GM18526 (cell line): ENCODE data around the gene CHRNA9.

Experiments used
- POLR2A ChIP-seq: IDR thresholded peaks from 3 replicates; pipeline ENCODE4 v1.6.1; 2011; ENCODE audit not compliant: insufficient read length; ENCODE audit errors: extremely low read depth

The CHRNA9 gene

DNA sequence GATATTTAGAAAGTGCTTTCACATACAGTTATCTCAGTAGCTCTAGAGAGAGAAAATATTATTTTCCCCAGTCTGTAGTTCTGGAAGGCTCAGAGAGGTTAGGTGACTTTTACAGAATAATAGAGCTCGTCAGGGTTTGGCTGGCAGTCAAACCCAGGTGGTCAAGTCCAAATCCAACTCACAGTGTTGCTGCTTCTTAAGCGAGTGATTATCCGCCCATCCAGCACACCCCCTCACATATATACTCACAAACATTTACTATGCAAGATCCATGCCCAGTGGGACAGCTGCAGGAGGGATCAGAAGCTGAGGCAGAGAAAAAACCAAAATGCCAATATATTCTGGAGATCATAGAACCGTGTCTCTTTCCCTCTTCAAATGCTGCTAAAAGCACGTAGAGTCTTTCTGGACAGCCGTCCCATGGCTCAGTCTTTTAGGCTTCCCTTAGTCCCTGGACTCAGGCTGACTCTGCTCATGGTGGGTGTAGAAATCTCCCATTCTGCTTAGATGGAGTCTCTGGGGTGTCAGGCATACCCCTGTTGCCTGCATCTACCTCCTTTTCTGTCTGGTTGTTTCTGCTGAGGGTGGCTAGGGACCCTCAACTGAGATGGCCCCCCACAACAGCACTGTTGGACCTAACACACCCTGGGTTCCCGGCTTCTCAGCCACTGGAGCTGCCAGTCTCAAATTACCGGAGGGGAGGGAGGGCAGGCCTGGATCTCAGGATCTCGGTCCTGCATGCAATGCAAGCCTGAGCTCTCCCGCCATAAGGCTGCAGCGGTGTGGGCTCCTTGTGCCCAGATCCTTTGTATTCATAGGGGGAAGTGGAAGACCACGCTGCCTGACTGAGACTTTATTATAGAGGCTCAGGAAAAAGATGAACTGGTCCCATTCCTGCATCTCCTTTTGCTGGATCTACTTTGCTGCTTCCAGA lies at the start of gene CHRNA9:
Gene CHRNA9 (plus strand): TSS at position 743 of the 934 bp plus-strand sequence. CDS start 135 bp downstream, at position 878.
- no peak for TF ChIP-seq POLR2A

DNA sequence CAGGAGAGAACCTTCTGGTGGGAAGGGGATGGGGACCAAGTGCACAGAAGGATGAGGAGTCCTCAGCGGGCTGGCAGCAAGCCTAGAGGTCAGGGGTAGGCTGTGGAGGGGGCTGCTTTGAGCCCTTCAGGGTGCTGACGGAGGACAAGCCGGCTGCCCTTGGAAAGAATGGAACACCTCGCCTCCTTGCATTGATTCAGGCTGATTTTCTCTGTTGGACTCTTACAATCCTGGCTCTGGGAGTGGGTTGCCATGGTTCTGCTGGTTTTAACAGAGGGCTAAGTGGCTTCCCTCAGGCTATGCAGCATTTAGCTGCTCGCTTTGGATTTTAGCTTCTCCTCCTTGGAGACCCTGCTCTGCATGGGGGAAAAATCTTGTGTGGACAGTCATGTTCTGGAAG lies 49.4 kb upstream of the CHRNA9 start:
- no peak for TF ChIP-seq POLR2A

DNA sequence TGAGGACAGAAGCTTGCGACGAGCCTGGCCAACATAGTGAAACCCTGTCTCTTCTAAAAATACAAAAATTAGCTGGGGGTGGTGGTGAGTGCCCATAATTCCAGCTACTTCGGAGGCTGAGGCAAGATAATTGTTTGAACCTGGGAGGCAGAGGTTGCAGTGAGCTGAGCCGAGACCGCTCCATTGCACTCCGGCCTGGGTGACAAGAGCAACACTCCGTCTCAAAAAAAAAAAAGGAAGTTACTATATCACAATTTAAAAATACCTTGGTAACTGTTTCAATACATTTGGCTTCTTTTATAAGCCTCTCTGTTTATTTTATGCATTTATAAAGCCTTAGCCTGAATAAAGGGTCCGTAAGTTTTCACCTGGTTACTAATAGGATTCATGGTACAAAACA lies 46.6 kb upstream of the CHRNA9 start:
- TF ChIP-seq POLR2A: no peak

GRCh38 chr4:40289366-40290188 lies 45.6 kb upstream of the CHRNA9 start:
- TF ChIP-seq POLR2A: no peak

DNA sequence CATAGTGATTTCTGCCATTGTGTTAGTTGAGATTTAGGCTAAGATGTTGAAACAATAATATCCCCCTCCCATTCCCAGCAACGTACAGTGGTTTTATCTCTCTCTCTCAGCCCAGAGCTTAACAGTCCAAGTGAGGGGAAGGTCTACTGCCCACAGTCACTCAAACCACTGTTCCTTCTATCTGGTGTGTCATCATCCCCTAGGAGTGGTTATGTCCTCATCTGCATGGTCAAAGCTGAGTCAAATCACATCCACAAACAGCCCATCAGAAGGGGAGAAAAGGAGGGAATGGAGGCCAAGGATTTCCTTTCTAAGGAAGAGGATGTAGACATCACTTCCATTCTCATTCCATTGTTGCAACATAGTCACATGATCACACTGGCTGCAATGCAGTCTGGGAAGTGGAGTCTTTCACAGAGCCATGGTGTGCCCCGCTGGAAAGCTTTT lies 42.8 kb upstream of the CHRNA9 start:
- no peak for TF ChIP-seq POLR2A

- TF ChIP-seq POLR2A: no peak
Measured at GRCh38 chr4:40294339-40294738, 40.8 kb upstream of the CHRNA9 start.

GRCh38 chr4:40295572-40295971 lies 39.6 kb upstream of the CHRNA9 start:
- no peak for TF ChIP-seq POLR2A

- TF ChIP-seq POLR2A: no peak
Measured at GRCh38 chr4:40299126-40299525, 36.0 kb upstream of the CHRNA9 start.

DNA sequence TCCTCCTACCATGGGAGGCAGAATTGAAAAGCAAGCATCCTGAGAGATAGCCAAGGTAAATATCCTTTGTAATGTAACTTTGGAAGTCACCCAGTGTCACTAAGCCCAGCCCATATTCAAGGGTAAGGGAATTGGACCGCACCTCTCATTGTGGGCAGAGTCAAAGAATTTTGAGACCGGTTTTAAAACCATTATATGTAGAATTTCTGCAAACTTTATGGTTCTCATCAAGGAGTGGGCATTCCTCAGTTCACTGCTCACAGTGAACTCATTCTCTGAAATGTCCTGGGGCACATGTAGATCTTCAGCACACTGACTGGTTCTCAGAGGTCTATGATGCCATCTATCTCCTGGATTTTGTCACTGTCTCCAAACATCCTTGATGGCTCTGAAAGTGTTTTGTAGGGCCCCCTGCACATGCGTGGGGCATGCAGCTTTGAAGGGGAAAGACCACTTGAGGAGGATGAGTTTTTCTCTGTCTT lies 35.3 kb upstream of the CHRNA9 start:
- no peak for TF ChIP-seq POLR2A

- no peak for TF ChIP-seq POLR2A
Measured at GRCh38 chr4:40300371-40301162, 34.6 kb upstream of the CHRNA9 start.

DNA sequence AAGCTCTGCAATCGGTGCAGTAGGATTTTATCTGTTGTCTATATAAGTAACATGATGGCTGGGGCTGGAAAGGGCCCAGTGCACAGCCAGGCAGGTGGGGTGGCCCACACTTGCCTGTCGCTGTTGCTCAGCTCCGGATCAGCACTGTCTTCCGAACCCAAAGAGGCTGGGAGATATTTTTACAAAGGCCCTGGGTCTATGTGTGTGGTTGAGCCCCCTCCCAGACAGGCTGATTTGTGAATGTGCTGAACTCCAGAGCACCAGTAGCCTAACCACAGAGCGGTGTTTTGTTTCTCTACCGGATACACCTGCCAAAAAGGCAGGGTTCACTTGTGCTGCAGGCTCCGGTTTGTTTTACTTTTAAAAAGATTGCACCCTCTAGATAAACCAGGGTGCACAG lies 33.5 kb upstream of the CHRNA9 start:
- TF ChIP-seq POLR2A: no peak

- no peak for TF ChIP-seq POLR2A
Measured at GRCh38 chr4:40303751-40304150, 31.4 kb upstream of the CHRNA9 start.

DNA sequence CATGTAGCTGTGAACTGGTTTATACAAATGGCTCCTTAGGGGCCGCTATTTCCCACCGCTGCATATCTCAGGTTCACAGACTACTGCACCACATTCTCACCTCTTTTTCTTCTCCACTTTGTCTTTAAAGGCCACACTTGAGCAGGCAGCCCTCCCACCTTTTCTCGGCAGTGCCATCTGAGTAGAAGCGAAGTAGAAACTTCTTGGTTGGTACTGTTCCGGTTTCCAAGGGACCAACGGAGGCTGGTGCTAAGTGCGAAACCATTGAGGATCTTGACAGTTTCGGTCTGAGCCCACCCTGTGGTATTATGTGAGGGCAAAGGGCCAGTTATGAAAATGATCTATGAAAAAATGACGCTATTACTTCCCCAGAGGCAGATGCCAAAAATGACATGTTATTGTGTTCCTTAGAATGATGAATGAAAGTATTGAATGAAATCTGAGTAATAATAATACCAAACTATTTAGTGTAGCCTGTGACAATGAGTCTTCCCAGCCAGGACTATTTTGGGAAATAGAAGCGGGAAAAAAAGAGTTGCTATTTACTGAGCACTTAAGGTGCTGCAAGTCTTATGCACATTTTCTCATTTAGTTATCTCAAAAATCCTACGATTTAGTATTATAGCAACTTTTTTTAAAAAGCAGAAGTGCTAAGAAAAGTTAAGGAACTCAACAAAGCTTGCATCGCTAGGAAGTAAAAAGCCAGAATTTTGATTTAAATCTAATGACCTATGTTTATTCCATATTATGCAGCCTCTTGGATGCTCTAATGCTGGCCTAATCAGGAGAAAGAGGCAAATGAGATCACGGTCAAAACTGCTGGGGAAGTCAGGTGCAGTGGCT lies 29.6 kb upstream of the CHRNA9 start:
- no peak for TF ChIP-seq POLR2A

DNA sequence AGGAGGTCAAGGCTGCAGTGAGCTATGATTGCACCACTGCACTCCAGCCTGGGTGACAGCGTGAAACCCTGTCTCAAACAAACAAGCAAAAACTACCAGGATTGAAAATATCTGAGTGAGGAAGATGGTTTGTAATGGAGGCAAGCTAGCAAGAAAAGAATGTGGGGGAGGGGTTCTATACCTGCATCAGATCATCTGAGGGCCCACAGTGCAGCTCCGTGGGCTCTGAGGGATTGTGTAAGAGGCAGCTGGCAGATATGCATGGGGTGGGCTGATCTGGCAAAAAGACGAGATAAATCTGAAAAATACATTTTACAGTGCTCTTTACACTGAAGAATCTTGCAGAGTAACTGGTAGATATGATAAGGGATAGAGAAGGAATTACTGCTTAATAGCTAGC lies 28.9 kb upstream of the CHRNA9 start:
- no peak for TF ChIP-seq POLR2A
